DOHH2 (cell line): ENCODE results near the gene ALKBH3.

Source experiments
- H3F3A ChIP-seq: fragments of 200-600 bp; sonication (generic), shearing (Covaris generic); 2 replicates; pipeline ENCODE4 v1.6.0; 2016; ENCODE audit warnings: antibody characterized with exemption, mild to moderate bottlenecking; ENCODE audit not compliant: control insufficient read depth, insufficient read depth
- H3K27ac ChIP-seq: fragments of 200-600 bp; sonication (generic); 2 replicates; pipeline ENCODE4 v1.5.1; 2014; ENCODE audit warnings: low read depth, mild to moderate bottlenecking, low read length, moderate library complexity
- H3K27me3 ChIP-seq: fragments of 200-600 bp; sonication (generic); 2 replicates; pipeline ENCODE4 v1.6.1; 2014; ENCODE audit warnings: mild to moderate bottlenecking, low read length, mixed read lengths; ENCODE audit not compliant: control insufficient read depth
- H3K36me3 ChIP-seq: fragments of 200-600 bp; sonication (generic); 2 replicates; pipeline ENCODE4 v1.6.1; 2014; ENCODE audit warnings: mild to moderate bottlenecking, low read length, moderate library complexity, mixed read lengths; ENCODE audit not compliant: control insufficient read depth
- H3K4me1 ChIP-seq: fragments of 200-600 bp; sonication (generic); 2 replicates; pipeline ENCODE4 v1.6.1; 2014; ENCODE audit warnings: mild to moderate bottlenecking, low read length, mixed read lengths; ENCODE audit not compliant: control insufficient read depth
- H3K4me2 ChIP-seq: fragments of 200-600 bp; sonication (generic); 2 replicates; pipeline ENCODE4 v1.6.0; 2014; ENCODE audit warnings: mild to moderate bottlenecking, low read length, moderate library complexity
- H3K4me3 ChIP-seq: fragments of 200-600 bp; sonication (generic); 2 replicates; pipeline ENCODE4 v1.5.1; 2014; ENCODE audit warnings: mild to moderate bottlenecking, low read length, mixed read lengths
- H3K79me2 ChIP-seq: fragments of 200-600 bp; sonication (generic); 2 replicates; pipeline ENCODE4 v1.6.1; 2014; ENCODE audit warnings: mild to moderate bottlenecking, low read length, mixed read lengths; ENCODE audit not compliant: control insufficient read depth
- H3K9me2 ChIP-seq: fragments of 200-600 bp; sonication (generic); replicated peaks from 2 replicates; pipeline ENCODE4 v1.6.1; 2014; ENCODE audit warnings: mild to moderate bottlenecking, low read length, mixed read lengths; ENCODE audit not compliant: control insufficient read depth
- H3K9me3 ChIP-seq: fragments of 200-600 bp; sonication (generic); 2 replicates; pipeline ENCODE4 v1.6.1; 2014; ENCODE audit warnings: antibody characterized with exemption, low read length, mixed read lengths; ENCODE audit not compliant: control insufficient read depth, insufficient read depth
- H4K20me1 ChIP-seq: fragments of 200-600 bp; sonication (generic); 2 replicates; pipeline ENCODE4 v1.6.0; 2014; ENCODE audit warnings: low read depth, mild to moderate bottlenecking, antibody characterized with exemption, low read length, moderate library complexity; ENCODE audit not compliant: control insufficient read depth, insufficient read depth
- EZH2phosphoT487 ChIP-seq: fragments of 200-600 bp; sonication (generic); IDR thresholded peaks from 2 replicates; pipeline ENCODE4 v1.6.1; 2017; ENCODE audit warnings: borderline replicate concordance, mild to moderate bottlenecking, antibody characterized with exemption, low read length, moderate library complexity, mixed read lengths
- TF ChIP-seq, protein P1 (sequence below): fragments of 200-600 bp; sonication (generic); IDR thresholded peaks from one replicate; pipeline ENCODE4 v1.5.1; 2014; ENCODE audit warnings: antibody characterized with exemption, mild to moderate bottlenecking, low read depth, low read length; ENCODE audit not compliant: poor library complexity, severe bottlenecking

ALKBH3 gene

DNA sequence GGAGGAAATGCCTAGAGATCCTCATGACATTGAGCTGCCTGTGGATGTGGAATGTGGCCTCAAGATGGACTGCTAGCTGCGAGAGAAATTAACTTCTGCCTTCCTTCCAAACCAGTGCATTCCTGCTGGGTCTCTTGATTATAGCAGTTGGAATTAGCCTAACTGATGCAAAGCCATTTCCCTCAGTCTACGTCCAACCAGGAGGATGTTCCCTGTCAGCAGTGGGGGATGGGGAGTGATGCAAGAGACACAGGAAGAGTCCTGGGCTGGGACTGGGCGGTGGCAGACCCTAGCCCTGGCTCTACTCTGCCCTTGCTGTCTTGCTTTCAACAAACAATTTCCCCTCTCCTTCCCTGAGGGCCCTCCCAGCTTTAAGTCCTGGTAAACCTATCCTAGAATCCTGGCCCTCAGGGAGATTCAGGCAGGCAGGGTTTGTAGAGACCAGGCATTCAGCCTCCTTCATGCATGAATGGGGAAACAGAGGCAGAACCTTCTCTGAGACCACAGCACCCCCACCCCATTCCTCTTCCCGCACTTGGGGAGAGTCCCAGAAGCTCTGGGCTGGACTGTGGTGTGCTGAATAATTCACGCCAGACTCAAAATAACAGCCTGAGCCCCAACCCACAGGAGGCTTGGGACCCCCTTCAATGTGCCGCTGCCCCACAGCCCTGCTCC lies 78.8 kb downstream of the ALKBH3 start:
- TF ChIP-seq EZH2phosphoT487 = no peak
- TF ChIP-seq, protein P1, sequence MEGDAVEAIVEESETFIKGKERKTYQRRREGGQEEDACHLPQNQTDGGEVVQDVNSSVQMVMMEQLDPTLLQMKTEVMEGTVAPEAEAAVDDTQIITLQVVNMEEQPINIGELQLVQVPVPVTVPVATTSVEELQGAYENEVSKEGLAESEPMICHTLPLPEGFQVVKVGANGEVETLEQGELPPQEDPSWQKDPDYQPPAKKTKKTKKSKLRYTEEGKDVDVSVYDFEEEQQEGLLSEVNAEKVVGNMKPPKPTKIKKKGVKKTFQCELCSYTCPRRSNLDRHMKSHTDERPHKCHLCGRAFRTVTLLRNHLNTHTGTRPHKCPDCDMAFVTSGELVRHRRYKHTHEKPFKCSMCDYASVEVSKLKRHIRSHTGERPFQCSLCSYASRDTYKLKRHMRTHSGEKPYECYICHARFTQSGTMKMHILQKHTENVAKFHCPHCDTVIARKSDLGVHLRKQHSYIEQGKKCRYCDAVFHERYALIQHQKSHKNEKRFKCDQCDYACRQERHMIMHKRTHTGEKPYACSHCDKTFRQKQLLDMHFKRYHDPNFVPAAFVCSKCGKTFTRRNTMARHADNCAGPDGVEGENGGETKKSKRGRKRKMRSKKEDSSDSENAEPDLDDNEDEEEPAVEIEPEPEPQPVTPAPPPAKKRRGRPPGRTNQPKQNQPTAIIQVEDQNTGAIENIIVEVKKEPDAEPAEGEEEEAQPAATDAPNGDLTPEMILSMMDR = no peak
- no peaks in the 10 kb centered on the region for H3K9me3 ChIP-seq
- H3K4me2 ChIP-seq = no peak overlapping the region
- no peaks in the 10 kb centered on the region for H3F3A ChIP-seq
- H4K20me1 ChIP-seq = no peaks in the 10 kb centered on the region
- no peaks in the 10 kb centered on the region for H3K9me2 ChIP-seq
- no peak overlapping the region for H3K27ac ChIP-seq
- H3K79me2 ChIP-seq = no peaks in the 10 kb centered on the region
- no peaks in the 10 kb centered on the region for H3K36me3 ChIP-seq
- no peak overlapping the region for H3K4me3 ChIP-seq
- H3K4me1 ChIP-seq = no peaks in the 10 kb centered on the region
- no peaks in the 10 kb centered on the region; the same call in 1 of the 2 replicates for H3K27me3 ChIP-seq

DNA sequence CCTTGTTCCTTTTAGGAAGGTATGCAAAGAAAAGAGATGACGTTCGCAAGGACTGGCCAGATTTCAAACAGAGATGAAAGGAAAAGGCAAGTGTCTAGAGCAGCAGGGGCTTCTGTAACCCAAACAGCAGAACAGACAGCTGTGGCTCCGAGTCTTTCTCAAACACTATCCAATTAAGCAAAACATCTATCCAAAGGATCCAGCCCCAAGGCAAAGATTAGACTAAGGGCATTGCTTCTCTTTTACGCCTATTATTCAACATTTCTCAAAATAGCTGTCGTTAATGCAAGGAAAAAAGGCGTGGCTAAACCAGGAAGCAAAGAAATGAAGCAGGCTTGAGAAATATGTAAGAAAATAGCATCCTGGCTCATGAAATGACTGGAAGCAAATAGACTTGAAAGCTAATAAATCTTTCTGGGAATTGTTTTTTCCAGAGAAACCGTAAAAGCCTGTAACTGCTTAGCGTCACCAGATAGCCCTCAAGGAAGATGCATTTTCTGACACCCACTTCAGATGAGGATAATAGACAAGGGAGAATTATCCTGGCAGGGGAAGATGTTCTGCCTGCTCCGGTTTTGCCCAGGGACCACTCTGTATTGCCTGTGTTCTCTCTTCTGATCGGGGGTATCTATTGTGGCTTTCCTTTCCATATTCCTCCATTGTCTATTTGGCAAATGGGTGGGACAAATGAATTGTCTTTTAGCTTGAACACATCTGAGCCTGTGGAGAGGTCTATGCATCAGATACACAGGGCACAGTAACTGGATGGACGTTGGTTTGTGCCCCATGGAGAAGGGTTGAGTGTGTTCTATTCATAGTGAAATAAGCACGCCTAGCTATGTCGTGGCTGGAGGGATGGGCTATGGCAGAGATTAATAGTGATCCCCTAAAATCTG lies 82.0 kb downstream of the ALKBH3 start:
- Histone ChIP-seq H3K4me3 (no peak overlapping the region), H3K27ac (no peak overlapping the region), H3F3A (no peaks in the 10 kb centered on the region), H3K36me3 (no peaks in the 10 kb centered on the region), H4K20me1 (no peaks in the 10 kb centered on the region), H3K79me2 (no peaks in the 10 kb centered on the region), H3K9me2 (no peaks in the 10 kb centered on the region), H3K27me3 (peaks cover 7% of the 10 kb centered on the region), H3K4me1 (no peaks in the 10 kb centered on the region), H3K4me2 (no peak overlapping the region), H3K9me3 (no peaks in the 10 kb centered on the region)
- TF ChIP-seq, protein P1 = no peak
- TF ChIP-seq EZH2phosphoT487 = no peak

DNA sequence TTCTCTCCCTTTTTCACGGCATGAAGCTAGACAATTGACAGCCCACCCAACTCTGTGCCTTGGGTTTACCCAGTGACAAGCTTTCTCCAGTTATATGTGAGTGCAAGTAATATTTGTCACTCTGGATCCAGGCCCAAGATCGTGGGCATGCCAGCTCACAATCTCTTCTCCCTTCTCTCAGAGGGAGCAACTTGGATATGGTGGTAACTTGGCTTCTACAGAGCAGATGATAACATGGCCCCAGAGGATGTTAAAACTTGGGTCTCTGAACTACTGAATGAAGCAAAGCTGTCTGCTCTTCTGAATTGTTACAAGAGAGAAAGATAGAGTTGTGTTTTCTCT lies 82.6 kb downstream of the ALKBH3 start:
- Histone ChIP-seq H3K9me3 (no peaks in the 10 kb centered on the region), H3K4me1 (no peaks in the 10 kb centered on the region), H4K20me1 (no peaks in the 10 kb centered on the region), H3K27me3 (peaks cover 7% of the 10 kb centered on the region), H3K4me2 (no peak overlapping the region), H3K36me3 (no peaks in the 10 kb centered on the region), H3K27ac (no peak overlapping the region), H3K4me3 (no peak overlapping the region), H3K79me2 (no peaks in the 10 kb centered on the region), H3F3A (no peaks in the 10 kb centered on the region), H3K9me2 (no peaks in the 10 kb centered on the region)
- TF ChIP-seq, protein P1 = no peak
- TF ChIP-seq EZH2phosphoT487 = no peak
